GM18951 (cell line): ENCODE measurements around the gene HENMT1.
"Not testable (repeated sequence)": the region's sequence is repeated elsewhere in the genome, so short reads cannot be mapped to it uniquely, and the experiment has no call there.

Source experiments
- POLR2A ChIP-seq: IDR thresholded peaks from 4 replicates; pipeline ENCODE4 v1.6.1; 2011; ENCODE audit warnings: mild to moderate bottlenecking; ENCODE audit not compliant: insufficient read length, insufficient read depth; ENCODE audit errors: extremely low read depth
- in situ Hi-C: fragments of 300-500 bp; cut with MboI; formaldehyde crosslinking; loops from one replicate; pipeline ENCODE4 v1.12.0; 2022; ENCODE audit warnings: low sequenced_read_pairs, mixed read lengths, inconsistent platforms; ENCODE audit not compliant: unreplicated experiment

Gene HENMT1

GRCh38 chr1:108691128-108691941 lies 30.4 kb upstream of the HENMT1 start:
- no peak for TF ChIP-seq POLR2A
- in situ Hi-C loops, result no loop called here

DNA sequence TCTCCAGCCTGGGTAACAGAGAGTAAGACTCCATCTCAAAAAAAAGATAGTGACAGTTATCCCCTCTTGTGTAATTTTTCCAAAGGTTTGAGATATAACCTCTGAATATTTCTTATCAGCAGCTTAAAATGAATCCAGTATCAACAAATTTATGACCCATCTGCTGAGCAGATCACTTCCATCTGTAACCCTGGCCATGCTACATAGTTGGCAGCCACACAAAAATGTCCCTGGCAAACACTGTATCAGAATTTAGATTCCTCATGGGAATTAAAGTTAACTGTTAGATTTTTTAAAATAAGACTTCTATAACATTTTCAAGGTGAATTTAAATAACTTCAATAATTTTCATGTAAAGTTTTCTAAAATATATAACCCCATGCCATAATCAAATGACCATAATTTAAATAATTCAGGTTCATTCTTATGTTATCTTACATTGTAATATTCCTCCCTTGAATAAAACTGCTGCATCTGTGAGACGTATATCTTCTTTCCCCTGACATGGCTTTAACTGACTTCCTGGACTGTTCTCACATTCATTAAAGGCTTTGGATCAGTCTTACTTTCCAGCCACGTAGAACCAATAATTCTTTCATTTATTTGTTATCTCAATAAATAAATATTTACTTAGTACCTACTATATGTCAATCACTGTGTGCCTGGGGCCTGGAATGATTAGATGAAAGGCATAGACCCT lies 25.9 kb upstream of the HENMT1 start:
- no peak for TF ChIP-seq POLR2A
- in situ Hi-C loops, result no loop called here

GRCh38 chr1:108685529-108685928 lies 24.6 kb upstream of the HENMT1 start:
- no peak for TF ChIP-seq POLR2A
- in situ Hi-C loops, result no loop called here

DNA sequence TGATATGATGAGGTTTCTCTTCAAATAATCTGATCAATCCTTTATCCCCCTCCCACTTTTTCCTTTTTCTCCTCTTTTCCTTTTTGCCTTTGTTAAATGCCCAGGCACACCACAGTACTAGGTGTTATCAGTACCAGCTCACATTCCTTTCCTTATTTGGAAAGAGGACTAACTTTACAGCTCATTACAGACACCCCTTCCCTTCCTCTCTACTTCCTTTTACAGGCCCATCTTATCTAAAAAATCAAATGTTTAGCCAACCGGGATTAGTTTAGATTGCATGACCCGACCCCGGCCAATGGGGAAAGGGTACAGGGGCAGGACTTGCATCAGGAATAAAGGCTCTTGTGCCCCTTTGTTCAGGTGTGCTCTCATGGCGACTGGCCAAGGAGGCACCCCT lies 20.8 kb upstream of the HENMT1 start:
- in situ Hi-C loops, result not testable (repeated sequence)

- TF ChIP-seq POLR2A, result no peak
- in situ Hi-C loops, result no loop called here
Observed at GRCh38 chr1:108679586-108680213, 18.8 kb upstream of the HENMT1 start.

DNA sequence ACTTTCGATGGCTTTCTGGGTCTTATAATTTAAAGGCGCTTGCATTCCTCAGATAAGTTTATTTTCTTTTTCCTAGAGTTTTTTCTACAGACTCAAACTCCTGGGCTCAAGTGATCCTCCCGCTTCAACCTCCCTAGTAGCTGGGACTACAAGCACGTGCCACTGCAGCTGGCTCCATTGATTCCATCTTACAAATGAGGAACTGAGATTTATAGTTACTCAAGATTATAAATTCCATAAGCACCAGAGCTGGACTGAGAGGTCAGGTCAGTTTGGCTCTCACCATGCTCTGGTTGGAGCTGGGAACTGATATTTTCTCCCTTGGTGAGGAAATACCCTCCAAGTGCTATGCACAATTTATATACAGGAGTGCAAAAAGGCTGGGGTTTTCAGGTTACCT lies 17.8 kb upstream of the HENMT1 start:
- in situ Hi-C loops, result no loop called here
- no peak for TF ChIP-seq POLR2A

GRCh38 chr1:108671143-108671542 lies 10.2 kb upstream of the HENMT1 start:
- no peak for TF ChIP-seq POLR2A
- in situ Hi-C loops, result no loop called here

GRCh38 chr1:108670131-108670773 lies 9.4 kb upstream of the HENMT1 start:
- in situ Hi-C loops, result no loop called here

DNA sequence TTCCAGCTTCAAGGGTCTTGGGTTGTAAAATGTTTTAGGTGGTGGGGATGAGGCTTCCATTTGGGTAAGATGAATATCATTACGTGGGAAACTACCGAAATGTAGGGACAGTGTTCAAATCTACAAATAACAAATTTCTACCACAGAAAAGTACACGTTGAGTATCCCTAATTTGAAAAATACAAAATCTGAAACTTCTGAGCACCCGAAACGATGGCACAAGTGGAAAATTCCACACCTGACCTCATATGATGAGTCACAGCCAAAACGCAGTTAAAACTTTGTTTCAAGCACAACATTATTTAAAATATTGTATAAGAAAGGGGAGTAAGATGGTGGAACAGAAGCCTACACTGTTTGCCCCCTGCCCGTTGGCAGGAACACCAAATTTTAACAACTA lies 8.8 kb upstream of the HENMT1 start:
- in situ Hi-C loops, result no loop called here
- TF ChIP-seq POLR2A, result no peak

More at GRCh38 chr1:108670131-108670773, 9.4 kb upstream of the HENMT1 start:
- TF ChIP-seq POLR2A, result no peak

- in situ Hi-C loops, result no loop called here
- TF ChIP-seq POLR2A, result no peak
Observed at GRCh38 chr1:108668777-108669176, 7.9 kb upstream of the HENMT1 start.

DNA sequence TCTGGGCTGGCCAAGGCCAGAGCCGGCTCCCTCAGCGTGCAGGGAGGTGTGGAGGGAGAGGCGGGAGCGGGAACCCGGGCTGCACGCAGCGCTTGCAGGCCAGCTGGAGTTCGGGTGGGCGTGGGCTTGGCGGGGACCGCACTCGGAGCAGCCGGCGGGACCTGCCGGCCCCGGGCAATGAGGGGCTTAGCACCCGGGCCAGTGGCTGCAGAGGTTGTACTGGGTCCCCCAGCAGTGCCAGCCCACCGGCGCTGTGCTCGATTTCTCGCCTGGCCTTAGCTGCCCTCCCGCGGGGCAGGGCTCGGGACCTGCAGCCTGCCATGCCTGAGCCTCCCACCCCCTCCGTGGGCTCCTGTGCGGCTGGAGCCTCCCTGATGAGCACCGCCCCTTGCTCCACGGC lies 6.5 kb upstream of the HENMT1 start:
- in situ Hi-C loops, result not testable (repeated sequence)

GRCh38 chr1:108665771-108666170 lies 4.9 kb upstream of the HENMT1 start:
- TF ChIP-seq POLR2A, result no peak
- in situ Hi-C loops, result no loop called here

DNA sequence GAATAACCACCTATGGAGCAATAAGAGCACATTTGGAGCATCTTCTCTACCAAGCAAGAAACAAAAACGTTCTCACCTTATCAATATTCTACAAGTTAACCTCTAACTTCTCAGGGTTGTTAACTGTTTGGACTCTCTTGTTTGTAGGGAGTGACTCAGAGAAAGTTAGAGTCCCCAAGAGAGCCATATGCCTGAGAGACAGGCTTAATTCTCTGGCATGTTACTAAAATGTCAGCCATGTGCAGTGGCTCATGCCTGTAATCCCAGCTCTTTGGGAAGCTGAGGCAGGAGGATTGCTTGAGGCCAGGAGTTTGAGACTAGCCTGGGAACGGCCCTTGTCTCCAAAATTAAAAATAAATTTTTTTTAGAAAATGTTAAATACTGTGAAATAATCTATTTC lies 4.2 kb upstream of the HENMT1 start:
- no peak for TF ChIP-seq POLR2A
- in situ Hi-C loops, result no loop called here
